HG02642 (cell line): ENCODE results near the gene PAQR7.

Source experiments
- ATAC-seq: cut with Tn5 transposase; IDR thresholded peaks from one replicate; pipeline ENCODE4 v1.9.1; 2021; ENCODE audit warnings: mild to moderate bottlenecking; ENCODE audit not compliant: unreplicated experiment, poor library complexity

PAQR7 gene

GRCh38 chr1:25904943-25905679 is 29.6 kb upstream of the PAQR7 start:
- peak; percentile 77 for ATAC-seq

GRCh38 chr1:25903986-25904385 is 28.5 kb upstream of the PAQR7 start:
- ATAC-seq = no peak

GRCh38 chr1:25902462-25902861 is 27.0 kb upstream of the PAQR7 start:
- no peak for ATAC-seq

GRCh38 chr1:25900219-25900618 is 24.7 kb upstream of the PAQR7 start:
- ATAC-seq = no peak

GRCh38 chr1:25899792-25900191 is 24.3 kb upstream of the PAQR7 start:
- ATAC-seq = no peak

- ATAC-seq = no peak
Measured at GRCh38 chr1:25898223-25899015, 22.9 kb upstream of the PAQR7 start.

GRCh38 chr1:25897754-25898153 is 22.2 kb upstream of the PAQR7 start:
- ATAC-seq = no peak

- ATAC-seq = no peak
Measured at GRCh38 chr1:25896266-25896665, 20.8 kb upstream of the PAQR7 start.

- peak; percentile 86 for ATAC-seq
Measured at GRCh38 chr1:25895365-25895990, 20.0 kb upstream of the PAQR7 start.

- no peak for ATAC-seq
Measured at GRCh38 chr1:25893116-25893515, 17.6 kb upstream of the PAQR7 start.

- ATAC-seq = no peak
Measured at GRCh38 chr1:25891606-25892005, 16.1 kb upstream of the PAQR7 start.

GRCh38 chr1:25890239-25891034 is 14.9 kb upstream of the PAQR7 start:
- ATAC-seq = no peak

GRCh38 chr1:25889470-25889869 is 14.0 kb upstream of the PAQR7 start:
- no peak for ATAC-seq

- ATAC-seq = no peak
Measured at GRCh38 chr1:25888426-25888987, 13.0 kb upstream of the PAQR7 start.

- no peak for ATAC-seq
Measured at GRCh38 chr1:25885602-25886001, 10.1 kb upstream of the PAQR7 start.

- no peak for ATAC-seq
Measured at GRCh38 chr1:25881266-25881665, 5.8 kb upstream of the PAQR7 start.

GRCh38 chr1:25880518-25880917 is 5.0 kb upstream of the PAQR7 start:
- no peak for ATAC-seq

- no peak for ATAC-seq
Measured at GRCh38 chr1:25879675-25880074, 4.2 kb upstream of the PAQR7 start.

GRCh38 chr1:25878690-25879089 is 3.2 kb upstream of the PAQR7 start:
- ATAC-seq = no peak

GRCh38 chr1:25877155-25877554 is 1.6 kb upstream of the PAQR7 start:
- no peak for ATAC-seq
